AG08395 (cell line): ENCODE results near the gene OR5C1.
"Not testable (repeated sequence)": the region's sequence is repeated elsewhere in the genome, so short reads cannot be mapped to it uniquely, and the experiment has no call there.

Experiments used
- DNase-seq: peaks from one replicate; pipeline ENCODE4 v3.0.0; 2012; ENCODE audit warnings: mixed read lengths, low spot score

OR5C1 gene

DNA sequence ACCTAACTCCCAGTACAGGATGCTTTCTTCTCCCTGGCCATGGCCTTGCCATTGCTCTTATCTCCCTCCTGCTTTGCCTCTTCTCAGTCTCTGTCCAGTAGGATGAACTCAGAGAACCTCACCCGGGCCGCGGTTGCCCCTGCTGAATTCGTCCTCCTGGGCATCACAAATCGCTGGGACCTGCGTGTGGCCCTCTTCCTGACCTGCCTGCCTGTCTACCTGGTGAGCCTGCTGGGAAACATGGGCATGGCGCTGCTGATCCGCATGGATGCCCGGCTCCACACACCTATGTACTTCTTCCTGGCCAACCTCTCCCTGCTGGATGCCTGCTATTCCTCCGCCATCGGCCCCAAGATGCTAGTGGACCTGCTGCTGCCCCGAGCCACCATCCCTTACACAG is at the start of gene OR5C1:
OR5C1 (plus strand) TSS at position 103 of the 400 bp plus-strand sequence; CDS start at position 103, 0 bp downstream.
- no peak for DNase-seq

DNA sequence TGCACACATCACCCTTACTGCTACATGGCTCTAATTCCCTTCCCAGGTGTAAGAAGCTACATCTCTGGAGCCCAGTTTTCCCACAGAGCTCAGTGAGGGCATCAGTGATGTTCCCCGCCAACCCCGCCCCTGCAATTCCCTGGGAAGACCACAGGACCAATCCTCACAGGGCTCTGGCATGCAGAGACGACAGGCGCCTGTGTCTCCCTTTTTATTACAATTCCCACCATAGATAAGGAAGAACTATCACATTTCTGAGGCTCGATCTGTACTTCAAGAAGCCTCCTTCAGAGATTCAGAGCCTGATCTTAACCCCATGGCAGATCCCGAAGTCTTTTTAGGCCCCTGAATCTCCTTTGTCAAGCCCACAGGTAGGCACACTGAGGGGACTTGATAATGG is 46.7 kb upstream of the OR5C1 start, which contains the start of gene OR1L6:
OR1L6 (plus strand) TSS at position 301 of the 400 bp plus-strand sequence. CDS start 7,545 bp downstream, outside the sequence.
- DNase-seq = no peak

DNA sequence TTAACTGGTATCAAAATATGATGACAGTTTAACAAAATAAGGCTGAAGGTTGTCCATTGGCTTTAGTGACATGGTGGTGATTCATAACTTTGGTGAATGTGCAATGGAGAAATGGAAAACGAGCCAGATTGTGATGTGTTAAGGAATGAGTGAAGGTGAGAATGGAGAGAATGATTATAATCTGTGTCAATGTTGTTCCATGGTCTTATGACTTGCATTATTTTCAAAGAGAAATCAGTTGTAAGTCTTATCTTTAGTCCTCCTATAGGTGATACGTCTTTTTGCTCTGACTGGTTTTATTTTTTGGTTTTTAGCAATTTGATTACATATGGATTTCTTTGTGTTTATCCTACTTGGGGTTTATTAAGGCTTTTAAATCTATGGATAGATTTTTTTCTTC is 33.9 kb upstream of the OR5C1 start:
- no peak for DNase-seq

DNA sequence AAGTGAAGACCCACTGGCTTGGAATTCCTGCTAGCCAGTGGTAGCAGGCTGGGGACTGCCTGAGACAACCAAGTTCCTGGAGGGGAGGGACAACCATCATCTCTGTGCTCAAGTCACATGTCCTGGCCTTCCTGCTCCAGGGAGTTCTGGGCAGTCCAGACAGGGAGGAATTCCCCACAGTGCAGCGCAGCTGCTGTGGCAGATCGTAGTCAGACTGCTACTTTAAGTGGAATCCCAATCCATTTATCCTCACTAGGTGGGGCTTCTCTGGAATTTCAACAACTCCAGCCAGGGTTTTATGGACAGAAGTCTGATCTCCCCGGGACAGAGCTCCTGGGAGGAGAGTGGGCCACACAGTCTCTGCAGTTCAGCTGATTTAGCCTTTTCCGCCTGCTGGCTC is 20.9 kb upstream of the OR5C1 start:
- DNase-seq = no peak

DNA sequence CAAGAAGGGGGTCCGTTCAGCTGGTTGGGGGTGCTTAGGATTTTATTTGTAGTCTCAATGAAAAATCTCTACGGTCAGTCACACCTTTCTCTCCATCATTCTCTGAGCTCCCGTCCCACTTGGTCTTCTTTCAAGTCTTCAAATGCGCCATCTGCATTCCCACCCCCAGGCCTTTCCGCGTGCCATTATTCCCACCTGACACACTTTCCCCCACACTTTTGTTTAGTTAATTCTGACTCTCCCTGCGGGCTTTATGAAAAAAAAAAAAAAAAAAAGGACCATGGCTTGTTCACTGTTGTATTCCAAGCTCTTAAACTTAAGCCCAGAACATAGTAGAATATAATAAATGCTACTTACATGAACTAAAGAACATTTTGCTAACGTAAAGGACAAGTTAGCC is 11.7 kb upstream of the OR5C1 start:
- DNase-seq = no peak

DNA sequence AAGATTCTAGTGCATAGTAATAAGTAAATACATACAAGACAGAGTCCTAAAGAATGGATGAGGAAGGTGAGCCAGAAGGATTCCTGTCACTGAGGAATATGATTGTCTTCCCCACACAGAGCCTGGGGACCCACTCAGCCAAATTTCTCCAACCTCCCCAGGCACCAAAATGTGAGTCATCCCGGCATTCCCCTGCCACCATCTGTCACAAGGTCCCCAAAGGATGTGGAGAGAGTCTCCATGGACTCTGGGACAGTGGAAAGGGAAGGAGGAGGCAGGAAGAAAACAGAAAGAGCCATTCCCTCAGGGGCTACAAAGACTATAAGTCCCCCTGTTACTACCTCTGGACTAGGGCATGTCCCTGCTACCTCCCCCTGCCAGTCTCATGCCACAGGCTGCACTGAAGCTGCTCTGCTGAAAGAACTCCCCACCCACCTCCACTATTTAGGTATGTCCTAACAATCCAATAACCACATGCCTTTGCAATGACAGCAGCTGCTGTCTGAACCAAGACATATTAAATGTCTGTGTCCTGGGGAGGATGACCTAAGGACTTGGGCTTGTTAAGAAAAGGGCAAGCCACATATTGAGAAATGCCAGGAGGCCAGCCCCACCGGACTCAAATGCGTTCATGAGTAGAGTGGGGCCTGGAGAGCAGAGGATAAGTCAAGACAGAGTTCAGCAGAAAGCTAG is 10.7 kb upstream of the OR5C1 start:
- DNase-seq = peak; percentile 90

DNA sequence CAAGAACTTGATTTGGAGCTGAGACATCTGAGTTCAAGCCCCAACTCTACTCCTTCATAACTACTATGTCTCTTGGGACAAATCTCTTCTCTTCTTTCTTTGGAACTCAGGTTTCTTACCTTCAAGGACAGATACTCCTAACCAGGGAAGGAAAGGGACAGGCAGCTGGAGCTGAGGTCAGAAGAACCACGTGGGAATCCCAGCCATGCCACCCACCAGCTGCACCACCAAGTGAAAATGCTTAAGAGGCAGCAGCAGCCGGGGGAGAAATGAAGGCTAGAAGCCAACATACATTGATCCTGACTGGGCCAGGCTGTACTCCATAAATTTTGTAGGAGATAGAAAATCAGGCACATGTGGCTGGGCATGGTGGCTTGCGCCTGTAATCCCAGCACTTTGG is 9.6 kb upstream of the OR5C1 start:
- no peak for DNase-seq

DNA sequence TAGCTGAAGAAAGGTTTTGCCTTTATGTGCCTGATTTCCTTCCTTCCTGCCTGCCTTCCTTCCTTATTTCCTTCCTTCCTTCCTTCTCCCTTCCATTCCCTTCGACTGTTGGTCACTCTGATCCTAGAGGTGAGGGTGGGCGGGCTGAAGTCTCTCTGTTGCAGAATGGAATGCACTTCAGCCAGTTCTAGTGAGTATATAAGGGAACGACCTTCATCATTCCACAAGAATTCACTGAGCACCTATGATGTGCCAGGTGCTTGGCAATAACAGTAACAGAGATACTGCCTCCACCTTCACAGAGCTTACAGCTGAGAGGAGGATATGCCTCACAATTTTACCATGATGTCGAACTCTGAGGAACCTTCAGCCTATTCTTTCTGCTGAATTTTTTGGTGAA is 8.7 kb upstream of the OR5C1 start:
- DNase-seq = no peak

DNA sequence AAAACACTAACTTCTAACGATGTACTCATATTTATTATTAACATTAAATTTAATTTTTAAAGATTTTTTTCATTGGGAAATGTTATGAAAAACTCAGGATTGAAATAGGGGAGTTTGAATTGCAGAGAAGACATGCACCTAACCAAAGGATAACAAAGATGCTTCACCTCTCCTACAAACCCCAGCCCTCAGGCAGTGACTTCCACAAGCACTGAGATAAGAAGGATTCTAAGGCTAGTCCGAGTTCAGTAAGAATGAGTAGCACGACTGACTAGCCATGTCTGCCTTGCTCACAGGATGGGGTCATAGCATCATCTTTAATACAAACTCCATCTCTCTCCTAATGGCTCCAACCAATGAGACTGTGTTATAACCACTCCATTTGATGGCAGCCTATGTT is 7.1 kb upstream of the OR5C1 start:
- DNase-seq = no peak

DNA sequence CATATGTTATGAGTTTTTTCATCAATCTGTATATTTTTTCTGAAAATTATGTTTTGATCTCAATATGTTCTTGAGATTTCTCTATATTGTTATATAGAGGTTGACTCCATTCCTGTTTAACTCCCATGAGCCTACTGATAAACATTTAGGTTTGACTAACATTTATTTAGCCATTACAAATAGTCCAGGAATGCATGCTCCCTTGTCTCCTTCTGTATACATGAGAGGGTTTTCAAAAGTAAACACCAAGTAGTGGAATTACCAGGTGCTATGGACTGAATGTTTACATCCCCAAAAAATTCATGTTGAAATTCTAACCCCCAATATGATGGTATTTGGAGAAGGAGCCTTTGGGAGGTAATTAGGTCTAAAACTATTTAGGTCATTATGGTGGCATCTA is 3.5 kb upstream of the OR5C1 start:
- DNase-seq = no peak

DNA sequence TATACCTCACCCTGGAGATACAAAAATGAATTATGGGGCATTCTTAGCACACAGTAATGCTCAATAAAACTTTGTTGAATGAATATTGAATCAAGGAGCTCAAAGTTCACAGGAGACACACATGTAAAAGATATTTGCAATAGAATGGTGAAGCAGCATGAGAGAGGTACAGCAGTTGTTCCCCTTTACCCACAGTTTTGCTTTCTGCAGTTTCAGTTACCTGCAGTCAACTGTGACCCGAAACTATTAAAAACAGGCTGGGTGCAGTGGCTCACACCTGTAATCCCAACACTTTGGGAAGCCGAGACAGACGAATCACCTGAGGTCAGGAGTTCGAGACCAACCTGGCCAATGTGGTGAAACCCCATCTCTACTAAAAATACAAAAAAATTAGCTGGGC is 2.4 kb upstream of the OR5C1 start:
- DNase-seq = no peak

DNA sequence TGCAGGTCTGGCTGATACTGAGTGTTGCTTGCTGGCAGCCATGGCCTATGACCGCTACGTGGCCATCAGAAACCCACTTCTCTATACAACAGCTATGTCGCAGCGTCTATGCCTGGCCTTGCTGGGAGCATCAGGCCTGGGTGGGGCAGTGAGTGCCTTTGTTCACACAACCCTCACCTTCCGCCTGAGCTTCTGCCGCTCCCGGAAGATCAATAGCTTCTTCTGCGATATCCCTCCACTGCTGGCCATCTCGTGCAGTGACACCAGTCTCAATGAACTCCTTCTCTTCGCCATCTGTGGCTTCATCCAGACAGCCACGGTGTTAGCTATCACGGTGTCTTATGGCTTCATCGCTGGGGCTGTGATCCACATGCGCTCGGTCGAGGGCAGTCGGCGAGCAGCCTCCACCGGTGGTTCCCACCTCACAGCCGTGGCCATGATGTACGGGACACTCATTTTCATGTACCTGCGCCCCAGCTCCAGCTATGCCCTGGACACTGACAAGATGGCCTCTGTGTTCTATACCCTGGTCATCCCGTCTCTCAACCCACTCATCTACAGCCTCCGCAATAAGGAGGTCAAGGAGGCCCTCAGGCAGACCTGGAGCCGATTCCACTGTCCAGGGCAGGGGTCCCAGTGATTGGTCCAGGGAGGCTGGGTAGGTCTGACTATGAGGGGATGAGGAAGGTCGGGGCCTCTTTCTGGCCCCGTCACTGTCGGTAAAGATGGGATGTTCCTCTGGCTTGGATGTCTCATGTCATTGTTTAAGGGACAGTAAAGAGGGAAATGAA is 718 bp downstream of the OR5C1 start:
- DNase-seq = no peak

DNA sequence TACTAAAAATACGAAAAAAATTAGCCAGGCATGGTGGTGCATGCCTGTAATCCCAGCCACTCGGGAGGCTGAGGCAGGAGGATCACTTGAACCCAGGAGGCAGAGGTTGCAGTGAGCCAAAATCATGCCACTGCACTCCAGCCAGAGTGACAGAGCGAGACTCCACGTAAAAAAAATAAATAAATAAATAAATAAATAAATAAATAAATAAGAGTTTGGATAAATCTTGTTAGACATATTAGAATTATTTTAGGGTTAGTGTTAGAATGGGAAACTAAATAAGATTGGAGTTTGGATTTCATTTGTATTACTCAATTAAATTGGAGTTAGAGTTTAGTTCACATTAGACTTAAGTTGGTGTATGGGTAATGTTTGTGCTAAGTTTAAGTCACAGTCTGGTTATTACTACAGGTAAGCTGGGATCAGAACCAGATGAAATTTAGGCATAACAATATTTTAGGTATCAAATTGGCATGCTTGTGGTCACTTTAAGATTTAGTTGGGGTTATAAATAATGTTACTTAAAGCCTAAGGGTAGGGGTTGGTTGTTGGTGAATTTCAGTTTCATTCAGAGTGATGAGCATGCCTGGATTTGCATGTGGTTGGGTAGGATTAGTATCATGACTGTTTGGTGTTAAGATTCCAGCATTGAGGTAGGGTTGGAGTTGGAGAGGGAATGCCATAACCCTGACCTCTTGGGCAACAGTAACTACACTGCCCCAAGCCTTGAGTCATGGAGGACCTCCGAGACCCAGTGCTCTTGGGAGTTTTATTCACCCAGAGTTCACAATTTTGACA is 3.3 kb downstream of the OR5C1 start:
- DNase-seq = no peak

DNA sequence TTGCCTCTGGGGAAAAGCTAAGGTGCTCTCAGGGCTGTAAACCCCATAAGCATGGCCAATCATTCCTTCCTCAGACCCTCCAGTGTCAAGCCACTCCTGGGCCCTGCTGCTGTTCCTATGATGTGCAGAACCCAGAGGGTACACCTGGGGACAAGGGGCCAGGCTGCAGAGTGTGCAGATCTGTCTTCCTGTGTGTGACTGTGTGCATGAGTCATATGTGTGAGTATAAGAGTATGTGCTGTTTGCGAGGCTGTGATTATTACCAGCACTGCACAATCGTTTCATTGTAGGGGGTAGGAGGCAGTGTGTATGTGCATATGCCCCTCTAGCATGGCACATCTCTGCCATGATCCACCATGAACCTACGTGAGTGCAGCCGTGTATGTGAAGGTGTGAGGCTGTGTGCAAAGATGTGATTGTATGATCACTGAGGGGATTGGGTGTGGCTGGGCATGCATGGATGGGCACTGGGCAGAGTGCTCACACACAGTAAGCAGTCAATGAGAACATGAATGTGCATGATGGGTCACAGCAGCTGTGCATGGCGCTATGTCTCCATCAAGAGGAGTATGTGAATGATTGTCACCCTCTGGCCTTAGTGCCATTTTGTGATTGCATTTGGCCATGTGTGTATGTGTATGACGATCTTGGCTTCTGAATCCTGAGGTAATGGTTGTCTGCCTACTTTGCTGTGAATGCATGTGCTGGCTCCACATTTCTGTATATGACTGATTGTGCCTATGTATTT is 8.8 kb downstream of the OR5C1 start:
- no peak for DNase-seq

DNA sequence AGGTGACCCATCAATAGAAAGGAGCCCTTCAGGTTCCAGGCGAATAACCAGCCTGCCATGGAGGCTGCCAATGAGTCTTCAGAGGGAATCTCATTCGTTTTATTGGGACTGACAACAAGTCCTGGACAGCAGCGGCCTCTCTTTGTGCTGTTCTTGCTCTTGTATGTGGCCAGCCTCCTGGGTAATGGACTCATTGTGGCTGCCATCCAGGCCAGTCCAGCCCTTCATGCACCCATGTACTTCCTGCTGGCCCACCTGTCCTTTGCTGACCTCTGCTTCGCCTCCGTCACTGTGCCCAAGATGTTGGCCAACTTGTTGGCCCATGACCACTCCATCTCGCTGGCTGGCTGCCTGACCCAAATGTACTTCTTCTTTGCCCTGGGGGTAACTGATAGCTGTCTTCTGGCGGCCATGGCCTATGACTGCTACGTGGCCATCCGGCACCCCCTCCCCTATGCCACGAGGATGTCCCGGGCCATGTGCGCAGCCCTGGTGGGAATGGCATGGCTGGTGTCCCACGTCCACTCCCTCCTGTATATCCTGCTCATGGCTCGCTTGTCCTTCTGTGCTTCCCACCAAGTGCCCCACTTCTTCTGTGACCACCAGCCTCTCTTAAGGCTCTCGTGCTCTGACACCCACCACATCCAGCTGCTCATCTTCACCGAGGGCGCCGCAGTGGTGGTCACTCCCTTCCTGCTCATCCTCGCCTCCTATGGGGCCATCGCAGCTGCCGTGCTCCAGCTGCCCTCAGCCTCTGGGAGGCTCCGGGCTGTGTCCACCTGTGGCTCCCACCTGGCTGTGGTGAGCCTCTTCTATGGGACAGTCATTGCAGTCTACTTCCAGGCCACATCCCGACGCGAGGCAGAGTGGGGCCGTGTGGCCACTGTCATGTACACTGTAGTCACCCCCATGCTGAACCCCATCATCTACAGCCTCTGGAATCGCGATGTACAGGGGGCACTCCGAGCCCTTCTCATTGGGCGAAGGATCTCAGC is 11.6 kb downstream of the OR5C1 start, which contains the start of gene OR1K1:
OR1K1 (plus strand) TSS at position 58 of the 995 bp plus-strand sequence; CDS start at position 58, 0 bp downstream.
- DNase-seq = no peak

DNA sequence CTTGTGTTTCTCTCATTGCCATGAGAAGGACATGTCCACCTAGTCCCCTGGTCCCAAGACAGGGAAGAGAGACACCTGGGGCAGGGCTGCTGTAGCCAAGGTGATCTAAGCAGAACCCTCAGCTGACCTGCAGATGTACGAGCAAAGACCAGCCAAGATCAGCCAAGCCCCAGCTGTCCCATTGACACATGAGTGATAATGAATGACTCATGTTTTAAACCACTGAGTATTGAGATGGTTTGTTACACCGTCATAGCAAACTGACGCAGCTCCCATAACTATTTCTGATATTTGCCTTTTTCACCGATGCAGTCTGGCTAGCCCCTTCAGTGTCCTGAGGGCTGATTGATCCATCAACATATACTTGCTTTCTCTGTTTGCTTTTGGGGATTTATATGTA is 17.9 kb downstream of the OR5C1 start:
- DNase-seq = no peak

DNA sequence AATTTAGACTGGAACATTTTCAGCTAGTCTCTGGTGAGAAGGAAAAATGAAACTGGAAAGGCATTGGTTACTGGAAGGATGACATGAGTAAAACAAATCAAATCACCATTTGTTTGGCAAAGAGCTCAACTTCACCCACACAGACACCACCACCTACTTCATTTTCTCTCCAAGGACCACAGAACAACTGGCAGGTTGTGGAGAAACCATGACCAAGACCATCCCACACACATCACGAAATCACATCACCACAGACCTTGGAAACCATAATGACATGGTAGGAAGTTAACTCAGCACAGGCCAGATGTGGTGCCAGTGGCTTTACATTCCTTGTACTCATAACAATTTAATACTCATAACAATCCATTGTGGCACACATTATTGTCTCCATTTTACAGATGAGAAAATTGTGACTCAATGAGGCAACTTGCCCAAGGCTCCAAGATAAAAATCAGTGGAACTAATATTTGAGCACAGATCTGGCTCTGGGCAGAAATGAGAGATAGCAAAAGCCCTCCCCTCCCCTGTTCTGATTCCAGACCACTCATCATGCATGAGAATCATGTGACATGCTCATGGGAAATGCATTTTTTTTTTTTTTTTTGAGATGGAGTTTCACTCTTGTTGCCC is 18.7 kb downstream of the OR5C1 start:
- DNase-seq = no peak

DNA sequence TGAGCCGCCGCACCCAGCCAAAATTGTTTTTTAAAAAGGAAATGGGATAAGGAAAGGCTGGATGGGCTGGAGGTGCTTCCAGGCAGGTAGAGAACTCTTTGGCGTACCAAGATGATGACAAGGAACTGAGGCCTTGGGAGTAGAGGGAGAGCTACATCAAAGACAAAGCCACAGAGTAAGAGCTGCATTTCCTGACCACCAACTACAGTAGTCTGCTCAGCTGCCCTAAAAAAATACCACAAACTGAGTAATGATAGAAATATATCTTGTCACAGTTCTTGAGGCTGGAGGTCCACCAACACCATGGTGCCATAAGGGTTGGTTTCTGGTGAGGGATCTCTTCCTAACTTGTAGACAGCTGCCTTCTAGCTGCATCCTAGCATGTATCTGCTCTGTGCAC is 19.4 kb downstream of the OR5C1 start:
- no peak for DNase-seq

DNA sequence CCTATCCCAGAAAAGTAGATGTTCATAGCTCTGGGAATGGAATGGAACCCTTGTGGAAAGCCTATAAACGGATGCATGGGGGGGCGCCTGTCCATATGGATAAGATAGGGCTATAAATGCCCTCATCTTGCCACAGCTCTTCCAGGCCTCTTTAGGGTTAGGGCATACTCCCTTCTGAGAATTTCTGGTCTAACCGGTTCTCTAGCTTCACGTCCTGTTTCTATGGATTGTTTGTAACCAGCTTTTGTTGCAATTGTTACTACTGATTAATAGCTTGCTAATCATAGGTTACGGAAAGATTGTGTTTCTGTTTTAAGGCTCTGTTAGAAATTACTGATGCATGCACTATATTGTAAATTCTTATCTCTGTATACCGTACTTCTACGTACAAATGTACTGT is 20.5 kb downstream of the OR5C1 start:
- DNase-seq = not testable (repeated sequence)

DNA sequence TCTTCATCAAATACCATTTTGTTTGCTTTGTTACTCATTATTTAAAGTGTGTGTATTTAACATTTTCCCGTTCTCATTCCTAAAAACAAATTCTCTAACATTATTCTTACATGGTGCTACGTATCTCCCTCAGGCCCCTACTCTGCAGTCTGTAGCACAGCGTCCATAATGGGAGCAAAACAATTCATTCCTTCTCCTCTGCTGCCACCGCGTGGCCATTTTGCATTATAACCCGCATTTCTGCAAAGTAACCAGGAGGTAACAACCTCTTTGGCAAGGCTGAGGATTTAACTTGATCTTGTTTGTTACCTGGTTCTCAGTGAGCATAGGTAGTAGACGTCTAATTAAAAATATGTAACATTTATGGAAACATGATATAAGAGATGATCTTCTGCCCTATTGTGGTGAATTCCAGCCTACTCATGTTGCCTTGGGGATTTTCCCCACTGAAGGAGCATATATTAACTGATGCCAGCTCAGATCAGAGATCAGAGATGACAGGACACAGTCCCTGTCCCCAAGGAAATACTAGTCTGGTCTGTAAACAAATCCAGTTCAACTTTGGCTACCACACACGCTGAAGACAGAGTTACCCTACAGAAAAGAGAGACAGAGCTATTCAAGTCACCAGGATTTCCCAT is 21.7 kb downstream of the OR5C1 start:
- peak; percentile 83 for DNase-seq
